Liver (tissue), 9 donors: Measurements from ENCODE around the gene PAQR9. TPM values are rescaled to one million over a fixed set of nuclear protein-coding genes. Genes with fewer than 3 reads are reported as not detected.

Source experiments
- DNase-seq: peaks from one replicate; pipeline ENCODE4 v3.0.0-alpha.2; 2017; ENCODE audit warnings: low spot score
- H3K27ac ChIP-seq, 2 donors: one replicate each; pipeline ENCODE4 v1.7.0; 2013; ENCODE audit warnings: inconsistent platforms in 2 of 2, low read length in 2 of 2, control low read depth in 1 of 2, low read depth in 1 of 2, mild to moderate bottlenecking in 1 of 2
- H3K27me3 ChIP-seq, 4 donors: one replicate each; pipeline versions ENCODE4 v1.6.1 to v1.7.0; 2013; ENCODE audit warnings: low read length in 3 of 4, inconsistent platforms in 1 of 4, mild to moderate bottlenecking in 1 of 4, moderate library complexity in 1 of 4; ENCODE audit not compliant: control insufficient read depth in 4 of 4, insufficient read depth in 4 of 4
- H3K36me3 ChIP-seq, 4 donors: one replicate each; pipeline versions ENCODE4 v1.6.1 to v1.7.0; 2013; ENCODE audit warnings: low read length in 3 of 4, mild to moderate bottlenecking in 3 of 4, low read depth in 1 of 4, moderate library complexity in 1 of 4; ENCODE audit not compliant: control insufficient read depth in 4 of 4, insufficient read depth in 3 of 4
- H3K4me1 ChIP-seq, 4 donors: one replicate each; pipeline versions ENCODE4 v1.6.1 to v1.7.0; 2013; ENCODE audit warnings: low read length in 3 of 4, mild to moderate bottlenecking in 3 of 4, moderate library complexity in 1 of 4; ENCODE audit not compliant: control insufficient read depth in 4 of 4, insufficient read depth in 4 of 4
- H3K4me3 ChIP-seq, 3 donors: one replicate each; pipeline versions ENCODE4 v1.6.1 to v1.7.0; 2013; ENCODE audit warnings: low read length in 3 of 3, control low read depth in 1 of 3, low read depth in 1 of 3, mild to moderate bottlenecking in 1 of 3
- H3K9ac ChIP-seq, 2 donors: one replicate each; pipeline ENCODE4 v1.7.0; 2013; ENCODE audit warnings: low read length in 2 of 2, mild to moderate bottlenecking in 2 of 2, moderate library complexity in 2 of 2, control low read depth in 1 of 2, low read depth in 1 of 2
- H3K9me3 ChIP-seq, 4 donors: one replicate each; pipeline versions ENCODE4 v1.6.1 to v1.7.0; 2013; ENCODE audit warnings: low read length in 3 of 4; ENCODE audit not compliant: control insufficient read depth in 4 of 4
- EGR1 ChIP-seq, 2 donors: IDR thresholded peaks; 2 replicates each; pipeline ENCODE4 v1.6.1; 2016 to 2018; ENCODE audit warnings: antibody characterized with exemption in 2 of 2, low read depth in 2 of 2
- FOXA1 ChIP-seq: IDR thresholded peaks from 2 replicates; pipeline ENCODE4 v1.6.1; 2016; ENCODE audit warnings: antibody characterized with exemption
- FOXA2 ChIP-seq: IDR thresholded peaks from 2 replicates; pipeline ENCODE4 v1.6.1; 2016; ENCODE audit warnings: antibody characterized with exemption
- GABPA ChIP-seq, 2 donors: IDR thresholded peaks in 1 of 2; conservative IDR thresholded peaks in 1 of 2; 2 replicates each; pipeline ENCODE4 v1.6.1; 2016; ENCODE audit warnings: antibody characterized with exemption in 2 of 2, mild to moderate bottlenecking in 1 of 2, moderate library complexity in 1 of 2
- HNF4G ChIP-seq: IDR thresholded peaks from 2 replicates; pipeline ENCODE4 v1.6.1; 2016; ENCODE audit warnings: antibody characterized with exemption
- JUND ChIP-seq, 2 donors: IDR thresholded peaks; 2 replicates each; pipeline ENCODE4 v1.6.1; 2016; ENCODE audit warnings: antibody characterized with exemption in 2 of 2
- NR2F2 ChIP-seq: IDR thresholded peaks from 2 replicates; pipeline ENCODE4 v1.6.1; 2016; ENCODE audit warnings: antibody characterized with exemption
- RAD21 ChIP-seq, 2 donors: IDR thresholded peaks; 2 replicates each; pipeline ENCODE4 v1.6.1; 2016; ENCODE audit warnings: antibody characterized with exemption in 2 of 2, mild to moderate bottlenecking in 2 of 2
- RXRA ChIP-seq, 2 donors: IDR thresholded peaks; 2 replicates each; pipeline ENCODE4 v1.6.1; 2017 to 2018; ENCODE audit warnings: antibody characterized with exemption in 2 of 2, mild to moderate bottlenecking in 1 of 2
- SP1 ChIP-seq: IDR thresholded peaks from 2 replicates; pipeline ENCODE4 v1.6.1; 2018; ENCODE audit warnings: antibody characterized with exemption, mild to moderate bottlenecking
- TAF1 ChIP-seq: conservative IDR thresholded peaks from 2 replicates; pipeline ENCODE4 v1.6.1; 2016; ENCODE audit warnings: antibody characterized with exemption, mild to moderate bottlenecking
- YY1 ChIP-seq: IDR thresholded peaks from 2 replicates; pipeline ENCODE4 v1.6.1; 2016; ENCODE audit warnings: antibody characterized with exemption, mild to moderate bottlenecking
- WGBS: extraction: QIAGEN DNeasy Blood & Tissue Kit; methylation state at CpG from one replicate; pipeline ENCODE4 v1.1.7; 2013; 5-methylcytosine and 5-hydroxymethylcytosine counted together
- polyA plus RNA-seq, 2 donors: library from polyadenylated mRNA; stranded (reverse) in 1 of 2; unstranded in 1 of 2; fragments of 200-250 nt in 1 of 2; fragments of >200 nt in 1 of 2; fragmentation: Nextera tagmentation in 1 of 2; extraction: Ambion mirVana in 1 of 2; gene quantifications; one replicate each; pipeline versions ENCODE4 v1.2.1 to v1.2.3, GENCODE V29; 2013 to 2015
- total RNA-seq, 2 donors: library from RNA; depleted of rRNA; stranded (reverse); fragments of >200 nt; gene quantifications; one replicate each; pipeline ENCODE4 v1.2.3, GENCODE V29; 2014
- TF ChIP-seq, protein P1 (sequence below): IDR thresholded peaks from 2 replicates; pipeline ENCODE4 v1.6.1; 2016; ENCODE audit warnings: antibody characterized with exemption, mild to moderate bottlenecking
- TF ChIP-seq, protein P2 (sequence below): IDR thresholded peaks from 2 replicates; pipeline ENCODE4 v1.6.1; 2016; ENCODE audit warnings: antibody characterized with exemption
- TF ChIP-seq, protein P3 (sequence below): IDR thresholded peaks from 2 replicates; pipeline ENCODE4 v1.6.1; 2016; ENCODE audit warnings: antibody characterized with exemption
- TF ChIP-seq, protein P4 (sequence below): fragments of 150-350 bp; IDR thresholded peaks from 2 replicates; pipeline ENCODE4 v1.5.1; 2017; ENCODE audit warnings: improper control_type of control experiment, low read depth, low read length; ENCODE audit not compliant: missing input control
- TF ChIP-seq, protein P5 (sequence below): IDR thresholded peaks from 2 replicates; pipeline ENCODE4 v1.6.1; 2016; ENCODE audit warnings: antibody characterized with exemption
- donor health status: healthy.
- donor health status: healthy.
- donor health status: healthy.
- donor health status: healthy.
- donor health status: healthy.

PAQR9 gene
- total and polyA plus RNA-seq, 4 donors, result 3.6 to 24.3 (median 12.6) TPM

DNA sequence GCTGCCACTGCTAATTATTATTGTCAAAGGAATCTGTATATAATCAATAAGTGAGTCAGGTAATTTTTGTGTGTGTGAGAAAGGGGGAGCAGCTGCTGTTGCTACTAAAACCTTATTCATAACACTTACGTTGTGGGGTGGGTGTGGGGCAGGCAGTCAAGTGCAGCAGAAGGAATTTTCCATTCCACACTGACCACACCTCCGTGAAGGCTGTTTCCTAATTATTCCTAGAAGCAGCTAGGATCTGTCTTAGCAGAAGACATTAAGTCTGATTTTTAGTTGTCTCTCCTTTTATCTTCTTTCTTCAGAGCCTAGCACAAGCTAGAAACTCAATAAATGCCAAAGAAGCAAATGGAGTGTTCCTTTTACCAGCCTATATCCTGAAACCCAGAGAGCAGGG is 33.9 kb upstream of the PAQR9 start:
- no peaks in the 10 kb centered on the region for H3K9me3 ChIP-seq
- peaks cover 0 to 10% (median 8%) of the 10 kb centered on the region in 4 donors for H3K4me1 ChIP-seq
- DNase-seq, result no peak
- TF ChIP-seq RXRA (IDR thresholded peaks at IDR 0.05), result no peak
- TF ChIP-seq, protein P1, sequence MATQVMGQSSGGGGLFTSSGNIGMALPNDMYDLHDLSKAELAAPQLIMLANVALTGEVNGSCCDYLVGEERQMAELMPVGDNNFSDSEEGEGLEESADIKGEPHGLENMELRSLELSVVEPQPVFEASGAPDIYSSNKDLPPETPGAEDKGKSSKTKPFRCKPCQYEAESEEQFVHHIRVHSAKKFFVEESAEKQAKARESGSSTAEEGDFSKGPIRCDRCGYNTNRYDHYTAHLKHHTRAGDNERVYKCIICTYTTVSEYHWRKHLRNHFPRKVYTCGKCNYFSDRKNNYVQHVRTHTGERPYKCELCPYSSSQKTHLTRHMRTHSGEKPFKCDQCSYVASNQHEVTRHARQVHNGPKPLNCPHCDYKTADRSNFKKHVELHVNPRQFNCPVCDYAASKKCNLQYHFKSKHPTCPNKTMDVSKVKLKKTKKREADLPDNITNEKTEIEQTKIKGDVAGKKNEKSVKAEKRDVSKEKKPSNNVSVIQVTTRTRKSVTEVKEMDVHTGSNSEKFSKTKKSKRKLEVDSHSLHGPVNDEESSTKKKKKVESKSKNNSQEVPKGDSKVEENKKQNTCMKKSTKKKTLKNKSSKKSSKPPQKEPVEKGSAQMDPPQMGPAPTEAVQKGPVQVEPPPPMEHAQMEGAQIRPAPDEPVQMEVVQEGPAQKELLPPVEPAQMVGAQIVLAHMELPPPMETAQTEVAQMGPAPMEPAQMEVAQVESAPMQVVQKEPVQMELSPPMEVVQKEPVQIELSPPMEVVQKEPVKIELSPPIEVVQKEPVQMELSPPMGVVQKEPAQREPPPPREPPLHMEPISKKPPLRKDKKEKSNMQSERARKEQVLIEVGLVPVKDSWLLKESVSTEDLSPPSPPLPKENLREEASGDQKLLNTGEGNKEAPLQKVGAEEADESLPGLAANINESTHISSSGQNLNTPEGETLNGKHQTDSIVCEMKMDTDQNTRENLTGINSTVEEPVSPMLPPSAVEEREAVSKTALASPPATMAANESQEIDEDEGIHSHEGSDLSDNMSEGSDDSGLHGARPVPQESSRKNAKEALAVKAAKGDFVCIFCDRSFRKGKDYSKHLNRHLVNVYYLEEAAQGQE, result no peak
- no peak for TF ChIP-seq JUND (IDR thresholded peaks at IDR 0.05)
- TF ChIP-seq, protein P2, sequence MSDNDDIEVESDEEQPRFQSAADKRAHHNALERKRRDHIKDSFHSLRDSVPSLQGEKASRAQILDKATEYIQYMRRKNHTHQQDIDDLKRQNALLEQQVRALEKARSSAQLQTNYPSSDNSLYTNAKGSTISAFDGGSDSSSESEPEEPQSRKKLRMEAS, result no peak
- TF ChIP-seq EGR1 (IDR thresholded peaks at IDR 0.05; ENCODE audit: low read depth in 2 of 2), result no peak
- TF ChIP-seq SP1, result no peak
- TF ChIP-seq RAD21 (IDR thresholded peaks at IDR 0.05), result no peak
- TF ChIP-seq FOXA2, result no peak
- TF ChIP-seq, protein P3, sequence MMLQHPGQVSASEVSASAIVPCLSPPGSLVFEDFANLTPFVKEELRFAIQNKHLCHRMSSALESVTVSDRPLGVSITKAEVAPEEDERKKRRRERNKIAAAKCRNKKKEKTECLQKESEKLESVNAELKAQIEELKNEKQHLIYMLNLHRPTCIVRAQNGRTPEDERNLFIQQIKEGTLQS, result no peak
- no peak for TF ChIP-seq YY1
- TF ChIP-seq, protein P4, sequence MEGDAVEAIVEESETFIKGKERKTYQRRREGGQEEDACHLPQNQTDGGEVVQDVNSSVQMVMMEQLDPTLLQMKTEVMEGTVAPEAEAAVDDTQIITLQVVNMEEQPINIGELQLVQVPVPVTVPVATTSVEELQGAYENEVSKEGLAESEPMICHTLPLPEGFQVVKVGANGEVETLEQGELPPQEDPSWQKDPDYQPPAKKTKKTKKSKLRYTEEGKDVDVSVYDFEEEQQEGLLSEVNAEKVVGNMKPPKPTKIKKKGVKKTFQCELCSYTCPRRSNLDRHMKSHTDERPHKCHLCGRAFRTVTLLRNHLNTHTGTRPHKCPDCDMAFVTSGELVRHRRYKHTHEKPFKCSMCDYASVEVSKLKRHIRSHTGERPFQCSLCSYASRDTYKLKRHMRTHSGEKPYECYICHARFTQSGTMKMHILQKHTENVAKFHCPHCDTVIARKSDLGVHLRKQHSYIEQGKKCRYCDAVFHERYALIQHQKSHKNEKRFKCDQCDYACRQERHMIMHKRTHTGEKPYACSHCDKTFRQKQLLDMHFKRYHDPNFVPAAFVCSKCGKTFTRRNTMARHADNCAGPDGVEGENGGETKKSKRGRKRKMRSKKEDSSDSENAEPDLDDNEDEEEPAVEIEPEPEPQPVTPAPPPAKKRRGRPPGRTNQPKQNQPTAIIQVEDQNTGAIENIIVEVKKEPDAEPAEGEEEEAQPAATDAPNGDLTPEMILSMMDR, result no peak
- no peak for TF ChIP-seq TAF1
- TF ChIP-seq GABPA (IDR thresholded peaks at IDR 0.05 in 1 of 2, conservative IDR thresholded peaks at IDR 0.05 in 1 of 2), result no peak
- no peak for TF ChIP-seq FOXA1
- H3K36me3 ChIP-seq, result no peaks in the 10 kb centered on the region
- H3K4me3 ChIP-seq, result no peak overlapping the region
- no peaks in the 10 kb centered on the region for H3K27me3 ChIP-seq
- no peak overlapping the region for H3K9ac ChIP-seq
- 61% methylated on average over 2 of the region's 2 CpGs for WGBS
- no peak overlapping the region for H3K27ac ChIP-seq

DNA sequence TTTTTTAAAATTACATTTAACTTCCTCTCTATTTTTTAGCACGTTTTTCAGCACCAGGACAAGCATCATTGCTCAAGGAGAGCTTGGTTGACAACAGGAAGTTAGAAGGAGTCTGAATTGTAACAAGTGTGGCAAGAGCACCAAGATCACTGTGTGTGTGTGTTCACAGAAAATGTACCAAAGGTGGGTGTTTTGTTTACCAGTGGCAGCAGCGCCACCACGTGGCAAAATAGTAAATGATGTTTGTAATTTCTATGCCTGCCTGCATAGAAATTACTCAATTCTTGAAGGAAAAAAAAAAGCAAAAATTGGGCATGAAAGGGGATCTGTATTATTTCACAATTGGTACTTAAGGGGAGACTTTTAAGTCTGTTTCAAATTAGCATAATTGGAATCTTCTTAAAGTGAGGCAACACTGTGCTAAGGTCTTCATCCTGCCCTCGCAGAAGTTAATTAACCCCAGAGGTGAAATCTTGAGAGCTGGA is 30.5 kb upstream of the PAQR9 start:
- no peak overlapping the region for H3K27ac ChIP-seq
- H3K36me3 ChIP-seq, result no peaks in the 10 kb centered on the region
- 19% methylated on average over 4 of the region's 4 CpGs for WGBS
- H3K9ac ChIP-seq, result no peak overlapping the region
- DNase-seq, result peak; percentile 79
- TF ChIP-seq HNF4G, result no peak
- peak; percentile 39 for TF ChIP-seq SP1
- TF ChIP-seq FOXA1, result no peak
- peak; percentile 14 for TF ChIP-seq FOXA2
- TF ChIP-seq RXRA (IDR thresholded peaks at IDR 0.05), result no peak
- TF ChIP-seq, protein P4, result peak; percentile 71
- TF ChIP-seq EGR1 (IDR thresholded peaks at IDR 0.05; ENCODE audit: low read depth in 2 of 2), result no peak
- TF ChIP-seq RAD21 (IDR thresholded peaks at IDR 0.05), result peak; percentile 89 to 91
- TF ChIP-seq, protein P2, result no peak
- TF ChIP-seq, protein P3, result no peak
- no peak for TF ChIP-seq TAF1
- no peak for TF ChIP-seq YY1
- no peak for TF ChIP-seq NR2F2
- TF ChIP-seq, protein P5, sequence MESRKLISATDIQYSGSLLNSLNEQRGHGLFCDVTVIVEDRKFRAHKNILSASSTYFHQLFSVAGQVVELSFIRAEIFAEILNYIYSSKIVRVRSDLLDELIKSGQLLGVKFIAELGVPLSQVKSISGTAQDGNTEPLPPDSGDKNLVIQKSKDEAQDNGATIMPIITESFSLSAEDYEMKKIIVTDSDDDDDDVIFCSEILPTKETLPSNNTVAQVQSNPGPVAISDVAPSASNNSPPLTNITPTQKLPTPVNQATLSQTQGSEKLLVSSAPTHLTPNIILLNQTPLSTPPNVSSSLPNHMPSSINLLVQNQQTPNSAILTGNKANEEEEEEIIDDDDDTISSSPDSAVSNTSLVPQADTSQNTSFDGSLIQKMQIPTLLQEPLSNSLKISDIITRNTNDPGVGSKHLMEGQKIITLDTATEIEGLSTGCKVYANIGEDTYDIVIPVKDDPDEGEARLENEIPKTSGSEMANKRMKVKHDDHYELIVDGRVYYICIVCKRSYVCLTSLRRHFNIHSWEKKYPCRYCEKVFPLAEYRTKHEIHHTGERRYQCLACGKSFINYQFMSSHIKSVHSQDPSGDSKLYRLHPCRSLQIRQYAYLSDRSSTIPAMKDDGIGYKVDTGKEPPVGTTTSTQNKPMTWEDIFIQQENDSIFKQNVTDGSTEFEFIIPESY, result no peak
- H3K27me3 ChIP-seq, result no peaks in the 10 kb centered on the region
- no peak overlapping the region for H3K4me3 ChIP-seq
- H3K9me3 ChIP-seq, result no peaks in the 10 kb centered on the region
- peaks cover 0 to 4% (median 3%) of the 10 kb centered on the region in 4 donors for H3K4me1 ChIP-seq
